Activated CD4-positive, alpha-beta T cell treated with anti-CD3 and anti-CD28 coated beads for 48 hours (primary cell): Measurements from ENCODE around the gene ZNF148.

Experiments used
- DNase-seq: peaks from one replicate; pipeline ENCODE4 v3.0.0-alpha.2; 2020

The ZNF148 gene

DNA sequence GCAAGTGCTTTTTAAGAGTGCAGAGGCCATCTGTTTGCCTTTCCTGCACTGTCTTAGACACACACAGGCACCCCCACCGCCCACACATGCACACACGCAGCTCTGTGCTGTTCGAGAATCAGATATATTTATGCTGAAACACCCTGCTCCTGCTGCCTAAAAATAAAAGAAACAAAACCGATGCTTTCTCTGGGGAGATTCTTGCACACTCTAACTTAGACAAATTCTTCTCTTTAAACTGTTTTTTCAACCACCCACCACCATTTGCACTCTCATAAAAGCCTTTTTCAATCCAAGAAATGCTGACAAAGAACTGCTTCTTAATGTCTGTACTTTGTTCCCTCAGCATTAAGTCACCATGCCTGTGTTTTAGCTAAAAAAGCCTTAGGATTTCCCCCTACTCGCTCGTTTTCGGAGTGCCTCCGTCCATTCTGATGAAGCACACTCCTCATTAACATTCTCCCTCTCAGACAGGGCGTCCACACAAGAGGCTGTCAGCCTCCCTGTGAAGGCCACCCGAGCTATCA lies 188.8 kb downstream of the ZNF148 start:
- DNase-seq = peak; percentile 33

- DNase-seq = no peak
Observed at GRCh38 chr3:125185805-125186204, 189.3 kb downstream of the ZNF148 start.

DNA sequence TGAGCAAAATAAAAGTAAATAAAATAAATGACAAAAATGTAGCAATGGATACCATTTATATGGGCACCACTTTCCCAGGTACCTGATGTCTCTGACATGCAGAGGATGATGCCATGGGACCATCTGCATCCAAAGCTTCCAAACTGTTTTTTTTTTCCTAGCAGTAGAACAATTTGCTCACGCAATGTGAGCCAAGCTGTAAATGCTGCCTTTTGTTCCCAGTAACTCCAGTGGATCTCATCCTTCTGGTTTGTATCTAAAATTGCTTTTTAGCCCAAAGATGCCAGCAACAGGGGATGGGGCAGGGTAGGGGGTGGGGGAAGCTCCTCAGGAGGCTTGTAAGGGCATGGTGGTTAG lies 195.3 kb downstream of the ZNF148 start:
- no peak for DNase-seq

DNA sequence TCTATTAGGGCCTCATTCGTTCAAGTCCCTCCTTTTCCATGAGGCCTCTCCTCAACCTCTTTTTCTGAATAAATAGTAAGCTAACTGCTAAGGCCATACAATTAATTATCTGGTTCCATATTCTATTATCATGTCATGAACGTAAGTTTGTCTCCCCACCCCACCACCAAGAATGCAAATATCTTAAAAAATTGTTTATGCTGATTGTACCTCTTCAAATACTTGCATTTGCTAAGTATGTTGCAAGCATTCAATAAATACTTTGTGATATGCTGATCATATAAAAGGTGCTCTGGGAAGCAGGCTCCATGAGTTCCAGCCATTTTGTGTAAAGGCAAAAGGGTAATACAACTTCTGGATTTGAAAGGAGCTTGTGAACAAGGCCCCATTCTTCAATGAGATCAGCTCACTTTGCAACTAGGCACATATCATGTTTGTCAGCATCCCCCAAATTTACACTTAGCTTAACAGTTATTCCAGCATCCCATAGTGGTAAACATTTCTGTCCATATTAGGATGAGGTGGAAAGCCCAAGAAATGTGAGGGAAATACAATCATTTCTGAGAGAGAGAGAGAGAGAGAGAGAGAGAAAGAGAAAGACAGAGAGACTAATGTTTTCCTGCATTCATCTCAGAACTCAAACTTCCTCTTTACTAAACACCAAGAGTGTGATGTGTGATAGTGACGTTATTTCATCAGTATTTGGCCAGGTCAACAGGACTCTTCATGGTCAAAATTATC lies 195.8 kb downstream of the ZNF148 start:
- no peak for DNase-seq

- no peak for DNase-seq
Observed at GRCh38 chr3:125177746-125178145, 197.4 kb downstream of the ZNF148 start.
